GM18951 (cell line): Measurements from ENCODE around the gene TMED9.
"Not testable (repeated sequence)": the region's sequence is repeated elsewhere in the genome, so short reads cannot be mapped to it uniquely, and the experiment has no call there.

Source experiments
- POLR2A ChIP-seq: IDR thresholded peaks from 4 replicates; pipeline ENCODE4 v1.6.1; 2011; ENCODE audit warnings: mild to moderate bottlenecking; ENCODE audit not compliant: insufficient read length, insufficient read depth; ENCODE audit errors: extremely low read depth
- in situ Hi-C: fragments of 300-500 bp; cut with MboI; formaldehyde crosslinking; loops from one replicate; pipeline ENCODE4 v1.12.0; 2022; ENCODE audit warnings: low sequenced_read_pairs, mixed read lengths, inconsistent platforms; ENCODE audit not compliant: unreplicated experiment

TMED9 gene

GRCh38 chr5:177606071-177607051 lies 14.4 kb downstream of the TMED9 start:
- in situ Hi-C loops, result no loop called here
- TF ChIP-seq POLR2A, result no peak

DNA sequence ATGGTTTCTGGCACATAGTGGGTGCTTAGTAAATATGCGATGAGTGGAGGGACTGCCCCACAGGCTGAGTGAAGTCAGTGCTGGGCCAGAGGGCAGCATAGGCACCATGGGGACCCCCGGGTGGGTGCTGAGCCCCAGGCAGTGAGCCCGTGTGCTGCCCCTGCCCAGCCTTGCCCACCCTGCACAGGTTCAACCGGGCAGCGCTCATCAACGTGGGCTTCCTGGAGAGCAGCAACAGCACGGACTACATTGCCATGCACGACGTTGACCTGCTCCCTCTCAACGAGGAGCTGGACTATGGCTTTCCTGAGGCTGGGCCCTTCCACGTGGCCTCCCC lies 15.1 kb downstream of the TMED9 start:
- no peak for TF ChIP-seq POLR2A

GRCh38 chr5:177607452-177608192 lies 15.6 kb downstream of the TMED9 start:
- no peak for TF ChIP-seq POLR2A
- in situ Hi-C loops, result no loop called here

More for the DNA sequence above, 15.1 kb downstream of the TMED9 start:
- in situ Hi-C loops, result no loop called here

DNA sequence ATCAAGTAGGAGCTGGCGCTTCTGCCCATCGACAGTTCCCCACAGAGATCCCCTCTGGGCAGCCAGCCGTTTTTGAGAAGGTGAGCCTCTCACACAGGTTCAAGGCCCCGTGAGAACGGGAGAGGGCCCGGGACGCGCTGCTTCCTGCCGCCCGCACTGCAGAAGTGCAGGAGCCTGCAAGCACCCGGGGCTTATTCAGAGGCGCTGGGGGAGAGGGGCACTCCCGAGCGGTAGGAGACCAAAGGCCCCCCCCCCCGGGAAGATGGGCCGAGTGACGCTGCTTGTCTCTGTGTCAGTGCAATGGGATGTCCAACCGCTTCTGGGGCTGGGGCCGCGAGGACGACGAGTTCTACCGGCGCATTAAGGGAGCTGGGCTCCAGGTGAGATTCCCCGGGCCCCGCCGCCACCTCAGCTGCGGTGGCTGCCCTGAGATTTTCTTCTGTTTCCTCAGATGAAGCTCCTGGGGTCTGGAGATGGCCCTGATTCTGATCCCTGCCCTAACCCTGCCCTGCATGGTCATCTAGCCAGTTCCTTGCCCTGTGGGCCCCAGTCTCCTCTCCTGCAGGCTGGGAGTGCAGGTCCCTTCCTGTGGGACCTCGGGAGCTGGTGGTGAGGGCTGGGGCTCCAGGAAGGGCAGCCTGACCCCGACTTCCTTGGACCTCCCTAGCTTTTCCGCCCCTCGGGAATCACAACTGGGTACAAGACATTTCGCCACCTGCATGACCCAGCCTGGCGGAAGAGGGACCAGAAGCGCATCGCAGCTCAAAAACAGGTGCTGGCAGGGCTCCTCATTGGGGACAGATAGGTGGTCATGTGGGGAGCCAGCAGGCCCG lies 16.5 kb downstream of the TMED9 start:
- no peak for TF ChIP-seq POLR2A
- in situ Hi-C loops, result no loop called here

- in situ Hi-C loops, result no loop called here
- TF ChIP-seq POLR2A, result no peak
These were observed 17.4 kb downstream of the TMED9 start for GRCh38 chr5:177609076-177610059.

- TF ChIP-seq POLR2A, result no peak
- in situ Hi-C loops, result no loop called here
These were observed 18.2 kb downstream of the TMED9 start for GRCh38 chr5:177610131-177610769.

DNA sequence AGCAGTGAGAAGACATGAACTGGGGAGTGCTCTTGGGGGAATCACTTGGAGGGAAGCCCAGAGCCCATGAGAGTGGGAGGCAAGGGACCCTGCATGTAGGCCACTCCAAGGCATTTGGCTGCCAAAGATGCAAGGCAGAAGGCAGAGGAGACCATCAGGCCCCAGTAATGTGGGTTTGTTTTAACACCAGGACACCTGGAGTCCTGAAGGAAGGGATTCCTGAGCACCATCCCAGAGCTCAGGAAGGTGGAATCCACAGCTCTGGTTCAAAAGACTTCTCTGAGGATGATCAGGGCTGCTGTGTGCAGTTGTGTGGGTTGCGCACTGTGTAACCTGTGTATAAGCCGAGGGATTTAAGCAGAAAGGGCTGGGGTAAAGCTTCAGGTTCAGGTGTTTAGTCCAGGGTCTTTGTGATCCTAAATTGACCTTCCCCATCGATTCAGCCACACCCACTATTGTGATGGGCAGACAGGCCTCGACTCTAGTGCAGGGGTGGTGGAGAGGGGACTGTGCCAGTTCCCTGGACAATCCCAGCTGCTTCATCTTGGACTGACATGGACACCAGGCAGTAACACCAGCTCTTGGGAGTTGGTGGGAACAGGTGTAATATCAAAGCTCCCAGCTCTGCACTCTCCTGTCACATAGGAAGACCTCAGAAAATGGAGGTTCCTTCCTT lies 18.9 kb downstream of the TMED9 start:
- in situ Hi-C loops, result no loop called here
- no peak for TF ChIP-seq POLR2A

- in situ Hi-C loops, result no loop called here
- no peak for TF ChIP-seq POLR2A
These were observed 19.6 kb downstream of the TMED9 start for GRCh38 chr5:177611446-177612214.

DNA sequence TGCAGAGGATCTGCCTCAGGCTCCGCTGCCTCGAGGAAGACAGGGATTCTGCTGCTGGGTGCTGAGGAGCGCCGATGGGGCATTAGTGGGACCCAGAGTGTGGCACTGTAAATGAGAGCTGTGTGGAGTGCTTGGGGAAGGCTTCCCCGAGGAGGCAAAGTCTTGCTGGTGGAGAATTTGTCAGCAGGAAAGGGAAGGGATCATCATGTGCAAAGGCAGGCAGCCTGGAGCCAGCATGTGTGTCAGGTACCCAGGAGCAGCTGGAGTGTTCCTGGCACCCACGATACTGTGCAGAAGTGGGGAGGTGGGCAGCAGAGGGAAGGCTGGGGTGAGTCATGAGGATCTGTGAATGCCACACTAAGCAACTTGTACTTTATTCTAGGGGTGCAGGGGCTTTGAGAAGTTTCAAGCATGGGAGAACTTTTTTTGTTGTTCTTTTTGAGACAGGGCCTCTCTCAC lies 20.2 kb downstream of the TMED9 start:
- in situ Hi-C loops, result no loop called here
- TF ChIP-seq POLR2A, result no peak

DNA sequence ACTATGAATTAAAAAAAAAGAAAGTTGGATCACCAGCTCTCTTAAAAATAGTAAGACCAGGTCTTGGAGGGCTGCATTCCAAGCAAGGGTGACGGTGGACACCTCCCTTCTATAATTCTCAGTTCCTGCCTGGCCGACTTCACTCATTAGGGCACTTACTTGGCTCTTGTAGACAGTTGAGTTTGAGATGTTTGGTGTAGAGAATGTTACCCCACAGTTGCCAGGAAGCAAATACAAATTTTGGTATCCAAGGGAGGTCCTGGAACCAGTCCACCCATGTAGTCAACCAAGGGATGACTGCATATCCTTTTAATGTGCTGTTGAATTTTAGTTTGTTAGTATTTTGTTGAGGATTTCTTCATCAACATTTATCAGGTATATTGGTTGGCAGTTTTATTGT lies 28.6 kb downstream of the TMED9 start:
- TF ChIP-seq POLR2A, result no peak
- in situ Hi-C loops, result no loop called here

DNA sequence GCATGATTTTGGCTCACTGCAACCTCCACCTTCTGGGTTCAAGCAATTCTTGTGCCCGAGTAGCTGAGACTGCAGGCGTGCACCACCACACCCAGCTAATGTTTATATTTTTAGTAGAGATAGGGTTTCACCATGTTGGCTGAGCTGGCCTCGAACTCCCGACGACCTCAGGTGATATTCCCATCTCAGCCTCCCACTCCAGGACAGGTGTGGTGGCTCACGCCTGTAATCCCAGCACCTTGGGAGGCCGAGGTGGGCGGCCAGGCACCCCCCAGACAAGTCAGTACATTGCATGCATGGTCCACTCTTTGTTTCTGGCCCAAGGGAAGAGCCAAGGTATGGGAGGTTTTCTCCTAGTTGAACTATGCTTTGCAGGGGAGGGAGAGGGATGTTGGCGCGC lies 32.2 kb downstream of the TMED9 start:
- in situ Hi-C loops, result not testable (repeated sequence)

DNA sequence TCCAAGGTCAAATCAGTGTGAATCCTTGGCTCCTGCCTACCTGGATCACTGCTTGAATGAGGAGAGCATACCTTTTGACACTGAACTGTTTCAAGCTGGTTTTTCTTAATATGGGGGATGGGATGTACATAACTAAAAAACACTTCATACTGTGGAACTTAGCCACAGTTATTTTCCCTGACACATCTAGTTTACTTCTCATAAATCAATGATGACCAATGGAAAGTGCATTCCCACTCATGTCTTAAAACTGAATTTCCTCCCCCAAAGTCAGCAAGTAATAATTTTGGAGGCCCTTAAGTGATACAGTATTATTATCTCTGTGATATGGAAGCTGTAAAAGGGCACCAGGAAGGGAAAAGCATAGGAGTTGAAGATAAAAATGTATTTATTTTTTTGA lies 38.2 kb downstream of the TMED9 start:
- in situ Hi-C loops, result not testable (repeated sequence)

GRCh38 chr5:177634912-177635311 lies 42.9 kb downstream of the TMED9 start:
- in situ Hi-C loops, result not testable (repeated sequence)

- in situ Hi-C loops, result loop anchor here (10.0 kb wide), 1 partner anchor 1381 kb away; no protein-coding TSS in a partner anchor
These were observed 53.5 kb downstream of the TMED9 start for GRCh38 chr5:177645462-177645861.
